HL-60/S4 treated with phorbol 12-myristate 13-acetate at 8.2 ng/mL for 4 days and 3 days (cell line): Measurements from ENCODE around the gene AMPH.
"Not testable (repeated sequence)": the region's sequence is repeated elsewhere in the genome, so short reads cannot be mapped to it uniquely, and the experiment has no call there.

Experiments used
- in situ Hi-C: fragments of 300-500 bp; cut with MboI; formaldehyde crosslinking; loops from 2 replicates; pipeline ENCODE4 v1.15.0; 2022; ENCODE audit warnings: low sequenced_read_pairs

The AMPH gene

GRCh38 chr7:38410056-38410455, 221.1 kb downstream of the AMPH start:
- in situ Hi-C loops = no loop called here

GRCh38 chr7:38409531-38409930, 221.6 kb downstream of the AMPH start:
- in situ Hi-C loops = no loop called here

- in situ Hi-C loops = loop anchor here (25.0 kb wide), 1 partner anchor 1138 kb away; no protein-coding TSS in a partner anchor
Measured at GRCh38 chr7:38398725-38399321, 232.3 kb downstream of the AMPH start.

GRCh38 chr7:38396852-38397251, 234.3 kb downstream of the AMPH start:
- in situ Hi-C loops = loop anchor here (25.0 kb wide), 1 partner anchor 1140 kb away; no protein-coding TSS in a partner anchor

GRCh38 chr7:38395921-38396552, 235.1 kb downstream of the AMPH start:
- in situ Hi-C loops = loop anchor here (25.0 kb wide), 1 partner anchor 1141 kb away; no protein-coding TSS in a partner anchor

GRCh38 chr7:38394660-38395059, 236.5 kb downstream of the AMPH start:
- in situ Hi-C loops = loop anchor here (25.0 kb wide), 1 partner anchor 1143 kb away; no protein-coding TSS in a partner anchor

- in situ Hi-C loops = loop anchor here (25.0 kb wide), 1 partner anchor 1143 kb away; no protein-coding TSS in a partner anchor
Measured at GRCh38 chr7:38393874-38394273, 237.3 kb downstream of the AMPH start.

GRCh38 chr7:38391751-38392150, 239.4 kb downstream of the AMPH start:
- in situ Hi-C loops = loop anchor here (25.0 kb wide), 1 partner anchor 1146 kb away; no protein-coding TSS in a partner anchor

- in situ Hi-C loops = loop anchor here (25.0 kb wide), 1 partner anchor 1152 kb away; no protein-coding TSS in a partner anchor
Measured at GRCh38 chr7:38385682-38386081, 245.5 kb downstream of the AMPH start.

- in situ Hi-C loops = loop anchor here (25.0 kb wide), 1 partner anchor 1154 kb away; no protein-coding TSS in a partner anchor
Measured at GRCh38 chr7:38383281-38383680, 247.9 kb downstream of the AMPH start.

- in situ Hi-C loops = loop anchor here (25.0 kb wide), 1 partner anchor 1155 kb away; no protein-coding TSS in a partner anchor
Measured at GRCh38 chr7:38382684-38383083, 248.5 kb downstream of the AMPH start.

GRCh38 chr7:38375453-38375852, 255.7 kb downstream of the AMPH start:
- in situ Hi-C loops = loop anchor here (25.0 kb wide), 1 partner anchor 1162 kb away; no protein-coding TSS in a partner anchor

GRCh38 chr7:38374507-38374906, 256.7 kb downstream of the AMPH start:
- in situ Hi-C loops = no loop called here

GRCh38 chr7:38373155-38373554, 258.0 kb downstream of the AMPH start:
- in situ Hi-C loops = no loop called here

GRCh38 chr7:38372290-38372689, 258.9 kb downstream of the AMPH start:
- in situ Hi-C loops = no loop called here

- in situ Hi-C loops = no loop called here
Measured at GRCh38 chr7:38369816-38370493, 261.2 kb downstream of the AMPH start.

- in situ Hi-C loops = no loop called here
Measured at GRCh38 chr7:38368191-38368605, 263.0 kb downstream of the AMPH start.

GRCh38 chr7:38367301-38367890, 263.8 kb downstream of the AMPH start:
- in situ Hi-C loops = no loop called here

GRCh38 chr7:38363379-38363778, 267.8 kb downstream of the AMPH start:
- in situ Hi-C loops = not testable (repeated sequence)

- in situ Hi-C loops = not testable (repeated sequence)
Measured at GRCh38 chr7:38362611-38363237, 268.4 kb downstream of the AMPH start.

- in situ Hi-C loops = no loop called here
Measured at GRCh38 chr7:38360776-38361175, 270.4 kb downstream of the AMPH start.
